Middle frontal gyrus (tissue), 1 donor: Measurements from ENCODE around the gene C19orf81.
"Not testable (repeated sequence)": the region's sequence is repeated elsewhere in the genome, so short reads cannot be mapped to it uniquely, and the experiment has no call there.

Source experiments
- DNase-seq: peaks from one replicate; pipeline ENCODE4 v3.0.0-alpha.2; 2015; ENCODE audit warnings: low spot score; ENCODE audit errors: extremely low spot score

C19orf81 gene

DNA sequence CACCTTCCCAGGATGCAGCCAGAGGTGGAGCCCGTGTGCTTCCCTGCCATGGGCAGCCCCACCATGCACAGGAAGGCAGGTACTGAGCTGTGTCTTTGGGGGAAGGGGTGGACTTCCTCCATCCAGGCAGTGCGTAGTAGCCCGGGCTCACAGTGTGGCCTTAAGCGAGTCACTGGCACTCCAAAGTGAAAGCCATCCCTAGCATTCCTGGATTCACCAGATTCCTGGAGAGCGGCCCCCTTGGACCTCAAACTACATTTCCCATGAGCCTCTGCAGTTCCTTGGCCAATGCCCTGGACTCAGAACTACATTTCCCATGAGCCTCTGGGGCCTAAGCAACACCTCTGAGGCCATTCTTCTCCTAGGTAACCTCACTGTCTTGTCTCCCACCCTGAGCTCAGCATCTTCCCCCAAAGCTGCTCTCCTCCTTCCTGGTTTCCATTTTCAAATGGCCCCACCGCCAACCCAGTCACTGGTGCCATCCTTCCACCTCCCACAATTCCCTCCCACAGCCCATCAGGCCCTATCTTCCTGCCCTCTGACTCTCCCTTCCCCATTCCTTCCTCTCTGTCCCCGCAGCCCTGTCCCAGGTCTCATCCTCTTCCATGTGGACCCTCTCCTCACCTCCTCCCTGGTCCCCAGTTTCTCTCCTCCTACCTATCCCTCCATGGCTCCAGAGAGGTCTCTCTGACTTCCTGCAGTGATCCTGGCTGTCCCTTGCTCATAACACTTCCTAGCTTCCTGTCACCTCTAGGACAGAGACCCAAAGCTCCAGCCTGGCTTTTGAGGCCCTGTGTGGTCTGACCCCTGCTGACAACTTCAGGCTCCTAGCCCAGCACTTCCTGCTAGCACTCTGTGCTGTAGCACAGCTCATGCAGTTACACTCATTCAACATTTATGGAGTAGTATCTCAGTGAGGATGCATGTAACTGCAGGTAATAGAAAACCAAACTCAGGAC, at the start of gene C19orf81:
C19orf81 (plus strand) TSS at position 13 of the 959 bp plus-strand sequence; CDS start at position 13, 0 bp downstream.
- no peak for DNase-seq

DNA sequence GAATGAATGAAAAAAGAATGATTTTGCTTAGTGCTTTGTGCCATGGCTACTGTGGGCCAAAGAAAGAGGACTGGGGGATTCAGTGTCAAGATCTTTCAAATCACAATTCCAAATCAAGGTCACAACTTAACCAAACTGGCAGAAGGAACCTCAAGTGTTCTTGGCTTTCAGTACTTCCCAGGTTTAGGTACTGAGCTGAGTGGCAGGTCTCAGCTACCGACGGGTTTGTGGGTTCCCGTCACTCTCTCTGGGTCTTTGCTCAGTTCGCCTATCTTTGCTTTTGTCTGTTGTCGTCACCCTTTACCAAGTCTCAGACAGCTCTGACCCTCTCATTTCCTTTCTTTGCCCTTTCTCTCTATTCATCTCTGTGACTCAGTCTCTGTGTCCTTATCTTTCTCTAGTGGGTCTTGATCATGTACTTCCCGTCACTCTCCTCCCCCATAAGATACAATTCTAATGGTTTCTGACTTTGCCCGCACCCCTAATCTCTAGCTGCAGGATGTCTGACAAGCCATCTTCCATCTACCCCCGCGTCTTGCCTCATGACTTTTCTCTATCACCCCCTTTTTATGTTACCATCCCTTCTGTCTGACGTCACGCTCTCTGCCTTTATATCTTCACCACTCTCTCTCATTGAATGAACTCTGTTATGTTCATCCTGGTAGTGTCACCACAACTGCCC, 47.7 kb upstream of the C19orf81 start:
- DNase-seq = no peak

DNA sequence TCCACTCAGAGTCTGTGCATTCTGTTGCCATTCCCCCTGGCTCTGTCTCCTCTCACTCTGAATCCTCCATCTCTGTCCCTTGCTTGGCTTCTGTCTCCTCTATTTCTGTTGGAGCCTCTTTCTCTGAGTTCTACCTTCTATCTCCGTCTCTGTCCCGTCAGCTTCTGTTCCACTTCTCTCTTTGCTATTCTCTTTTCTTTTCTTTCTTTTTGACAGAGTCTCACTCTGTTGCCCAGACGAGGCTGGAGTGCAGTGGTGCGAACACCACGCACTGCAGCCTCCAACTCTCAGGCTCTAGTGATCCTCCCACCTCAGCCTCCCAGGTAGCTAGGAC, 47.2 kb upstream of the C19orf81 start:
- no peak for DNase-seq

DNA sequence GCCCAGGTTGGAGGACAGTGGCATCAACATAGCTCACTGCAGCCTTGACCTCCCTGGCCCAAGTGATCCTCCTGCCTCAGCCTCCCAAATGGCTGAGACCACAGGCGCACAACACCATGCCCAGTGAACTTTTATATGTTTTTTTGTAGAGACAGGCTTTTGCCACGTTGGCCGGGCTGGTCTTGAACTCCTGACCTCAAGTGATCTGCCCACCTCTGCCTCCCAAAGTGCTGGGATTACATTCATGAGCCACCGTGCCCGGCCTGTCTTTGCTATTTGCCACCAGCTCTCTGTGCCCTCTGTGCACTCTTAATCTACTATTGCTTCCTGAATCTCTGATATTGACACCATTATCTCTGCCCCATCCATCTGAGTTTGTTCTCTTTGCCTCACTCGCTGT, 46.7 kb upstream of the C19orf81 start:
- DNase-seq = no peak

DNA sequence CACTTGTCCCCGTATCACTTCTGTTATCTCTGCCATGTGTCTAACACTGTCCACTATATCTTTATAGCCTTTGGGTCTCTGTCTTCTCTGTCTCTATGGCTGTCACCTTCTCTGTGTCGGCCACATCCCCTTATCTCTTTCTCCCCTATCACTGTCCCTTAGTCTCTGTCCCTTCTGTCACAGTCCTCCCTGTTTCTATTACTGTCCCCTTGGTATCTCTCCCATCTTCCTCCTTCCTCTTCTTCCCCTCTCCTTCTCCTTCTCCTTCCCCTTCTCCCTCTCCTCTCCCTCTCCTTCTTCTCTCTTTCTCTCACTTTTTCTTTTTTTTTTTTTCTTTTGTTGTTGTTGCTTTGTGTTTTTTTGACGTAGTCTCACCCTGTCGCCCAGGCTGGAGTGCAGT, 46.3 kb upstream of the C19orf81 start:
- DNase-seq = no peak

DNA sequence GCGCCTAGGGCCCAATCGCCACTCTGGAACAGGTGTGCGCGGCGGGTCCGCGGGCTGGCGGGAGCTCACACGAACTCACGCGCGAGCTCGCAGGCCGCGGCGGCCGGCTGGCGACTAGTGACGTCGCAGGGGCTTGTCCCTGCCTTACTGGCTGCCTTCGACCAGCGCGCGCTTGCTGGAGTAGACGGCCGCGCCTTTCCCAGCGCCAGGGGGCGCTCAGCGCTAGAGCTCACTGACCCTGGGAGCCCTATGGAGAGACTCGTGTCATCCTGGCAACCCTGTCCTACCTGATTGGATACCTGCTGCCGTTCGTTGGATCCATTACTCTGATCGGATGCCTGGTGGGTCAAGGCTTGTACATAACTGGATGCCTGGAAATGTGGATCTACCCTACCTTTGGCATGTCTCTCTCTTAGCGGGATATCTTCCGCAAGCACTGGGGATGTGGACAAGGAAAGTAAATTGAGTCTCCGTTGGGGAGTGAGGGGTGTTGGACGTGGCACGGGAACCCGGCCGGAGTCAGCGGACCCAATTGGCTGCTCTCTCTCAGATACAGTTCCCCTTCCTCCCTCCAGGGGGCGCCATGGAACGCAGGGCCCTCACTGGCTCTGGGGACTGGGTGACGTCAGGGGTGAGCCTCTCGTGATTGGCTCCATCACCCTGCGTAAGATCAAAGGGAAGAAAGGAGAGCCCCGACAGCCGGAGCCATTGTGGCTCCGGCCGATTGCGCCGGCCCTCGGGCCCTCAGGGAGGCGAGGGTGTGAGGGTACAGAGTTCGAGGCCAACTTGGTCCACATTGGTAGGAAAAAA, 44.8 kb upstream of the C19orf81 start:
- not testable (repeated sequence) for DNase-seq

DNA sequence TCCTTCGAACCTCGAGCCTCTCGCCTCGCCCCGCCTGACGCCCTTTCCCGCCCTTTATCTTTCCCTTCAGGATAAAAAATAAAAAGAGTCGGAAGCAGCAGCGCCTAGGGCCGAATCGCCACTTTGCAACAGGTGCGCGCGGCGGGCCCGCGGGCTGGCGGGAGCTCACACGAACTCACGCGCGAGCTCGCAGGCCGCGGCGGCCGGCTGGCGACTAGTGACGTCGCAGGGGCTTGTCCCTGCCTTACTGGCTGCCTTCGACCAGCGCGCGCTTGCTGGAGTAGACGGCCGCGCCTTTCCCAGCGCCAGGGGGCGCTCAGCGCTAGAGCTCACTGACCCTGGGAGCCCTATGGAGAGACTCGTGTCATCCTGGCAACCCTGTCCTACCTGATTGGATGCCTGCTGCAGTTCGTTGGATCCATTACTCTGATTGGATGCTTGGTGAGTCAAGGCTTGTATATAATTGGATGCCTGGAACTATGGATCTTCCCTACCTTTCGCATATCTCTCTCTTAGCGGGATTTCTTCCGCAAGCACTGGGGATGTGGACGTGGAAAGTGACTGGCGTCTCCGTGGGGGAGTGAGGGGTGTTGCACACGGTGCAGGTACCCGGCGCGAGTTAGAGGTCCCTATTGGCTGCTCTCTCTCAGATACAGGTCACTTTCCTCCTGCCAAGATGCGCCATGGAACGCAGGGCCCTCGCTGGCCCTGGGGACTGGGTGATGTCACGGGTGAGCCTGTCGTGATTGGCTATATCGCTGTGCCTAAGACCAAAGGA, 43.0 kb upstream of the C19orf81 start:
- not testable (repeated sequence) for DNase-seq

DNA sequence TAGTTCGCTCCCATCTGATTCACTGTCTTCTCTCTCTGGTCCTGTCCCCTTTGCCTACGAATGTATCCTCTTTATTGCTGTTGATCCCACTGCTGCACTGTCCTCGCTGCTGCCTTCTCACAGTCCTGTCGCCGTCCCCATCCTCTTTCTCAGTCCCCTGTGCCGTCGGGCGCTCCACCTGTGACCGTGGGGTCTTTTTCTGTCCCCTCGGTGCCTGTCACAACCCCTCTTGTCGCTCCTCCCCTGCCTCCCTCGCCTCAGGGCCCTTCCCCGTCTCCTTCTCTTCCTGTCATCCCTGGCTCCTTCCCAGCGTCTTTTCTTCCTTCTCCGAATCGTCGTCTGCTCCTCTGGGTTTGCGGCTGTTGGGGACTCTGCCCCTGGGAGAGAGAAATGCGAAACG, 41.9 kb upstream of the C19orf81 start:
- DNase-seq = no peak

DNA sequence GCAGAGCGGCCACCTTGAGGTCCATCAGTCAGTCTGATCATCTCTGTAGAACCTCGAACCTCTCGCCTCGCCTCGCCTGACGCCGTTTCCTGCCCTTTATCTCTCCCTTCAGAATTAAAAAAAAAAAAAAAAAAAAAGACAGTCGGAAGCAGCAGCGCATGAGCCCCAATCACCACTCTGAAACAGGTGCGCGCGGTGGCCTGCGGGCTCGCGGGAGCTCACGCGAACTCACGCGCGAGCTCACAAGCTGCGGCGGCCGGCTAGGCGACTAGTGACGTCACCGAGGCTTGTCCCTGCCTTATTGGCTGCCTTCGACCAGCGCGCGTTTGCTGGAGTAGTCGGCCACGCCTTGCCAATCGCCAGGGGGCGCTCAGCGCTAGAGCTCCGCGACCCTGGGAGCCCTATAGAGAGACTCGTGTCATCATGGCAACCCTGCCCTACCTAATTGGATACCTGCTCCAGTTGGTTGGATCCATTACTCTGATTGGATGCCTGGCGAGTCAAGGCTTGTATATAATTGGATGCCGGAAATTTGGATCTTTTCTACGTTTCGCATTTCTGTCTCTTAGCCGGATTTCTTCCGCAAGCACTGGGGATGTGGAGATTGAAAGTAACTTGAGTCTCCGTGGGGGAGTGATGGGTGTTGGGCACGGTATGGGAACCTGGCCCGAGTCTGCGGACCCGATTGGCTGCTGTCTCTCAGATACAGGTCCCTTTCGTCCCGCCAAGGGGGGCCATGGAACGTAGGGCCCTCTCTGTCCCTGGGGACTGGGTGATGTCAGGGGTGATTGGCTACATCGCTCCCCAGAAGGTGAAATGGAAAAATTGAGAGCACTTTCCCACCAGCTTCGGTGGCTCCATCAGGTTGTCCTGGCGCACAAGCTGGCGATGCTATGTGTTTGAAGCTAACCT, 41.1 kb upstream of the C19orf81 start:
- peak; percentile 95 for DNase-seq

DNA sequence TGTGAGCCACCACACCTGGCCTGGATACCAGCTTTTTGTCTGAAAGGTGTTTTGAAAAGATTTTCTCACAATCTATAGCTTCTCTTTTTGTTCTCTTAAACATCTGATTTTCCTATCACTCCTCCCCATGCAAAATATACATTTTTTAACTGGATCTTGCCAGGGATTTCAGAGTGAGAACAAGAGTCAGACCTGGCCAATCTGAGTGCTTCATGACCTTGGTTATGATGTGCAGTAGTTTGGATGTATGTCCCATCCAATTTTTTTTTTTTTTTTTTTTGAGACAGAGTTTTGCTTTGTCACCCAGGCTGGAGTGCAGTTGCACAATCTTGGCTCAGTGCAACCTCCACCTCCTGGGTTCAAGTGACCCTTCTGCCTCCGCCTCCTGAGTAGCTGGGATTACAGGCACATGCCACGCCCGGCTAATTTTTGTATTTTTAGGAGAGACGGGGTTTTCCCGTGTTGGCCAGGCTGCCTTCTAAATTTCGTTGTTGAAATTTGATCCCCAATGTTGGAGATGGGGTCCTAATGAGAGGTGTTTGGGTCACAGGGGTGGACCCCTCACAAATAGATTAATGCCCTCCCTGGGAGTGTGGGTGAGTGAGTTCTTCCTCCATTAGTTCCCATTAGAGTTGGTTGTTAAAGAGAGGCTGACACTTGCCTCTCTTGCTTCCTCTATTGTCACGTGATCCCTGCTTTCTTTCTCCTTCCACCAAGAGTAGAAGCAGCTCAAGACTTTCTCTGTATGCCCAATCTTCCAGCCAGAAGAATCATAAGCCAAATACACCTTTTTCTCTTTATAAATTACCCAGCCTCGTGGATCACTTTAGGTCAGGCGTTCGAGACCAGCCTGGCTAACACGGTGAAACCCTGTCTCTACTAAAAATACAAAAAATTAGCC, 36.5 kb upstream of the C19orf81 start:
- not testable (repeated sequence) for DNase-seq

DNA sequence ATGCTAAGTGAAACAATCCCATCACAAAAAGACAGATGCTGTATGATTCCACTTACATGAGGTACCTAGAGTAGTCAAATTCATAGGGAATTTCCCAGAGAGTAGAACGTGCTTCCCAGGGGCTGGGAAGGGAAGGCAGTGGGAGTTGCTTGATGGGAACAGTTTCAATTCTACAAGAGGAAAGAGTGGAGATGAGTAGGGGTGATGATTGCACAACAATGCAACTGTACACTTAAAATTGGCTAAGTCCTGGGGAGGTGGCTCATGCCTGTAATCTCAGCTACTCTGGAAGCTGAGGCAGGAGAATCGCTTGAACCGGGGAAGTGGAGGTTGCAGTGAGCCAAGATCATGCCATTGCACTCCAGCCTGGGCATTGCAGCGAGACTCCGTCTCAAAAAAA, 30.9 kb upstream of the C19orf81 start:
- DNase-seq = not testable (repeated sequence)

DNA sequence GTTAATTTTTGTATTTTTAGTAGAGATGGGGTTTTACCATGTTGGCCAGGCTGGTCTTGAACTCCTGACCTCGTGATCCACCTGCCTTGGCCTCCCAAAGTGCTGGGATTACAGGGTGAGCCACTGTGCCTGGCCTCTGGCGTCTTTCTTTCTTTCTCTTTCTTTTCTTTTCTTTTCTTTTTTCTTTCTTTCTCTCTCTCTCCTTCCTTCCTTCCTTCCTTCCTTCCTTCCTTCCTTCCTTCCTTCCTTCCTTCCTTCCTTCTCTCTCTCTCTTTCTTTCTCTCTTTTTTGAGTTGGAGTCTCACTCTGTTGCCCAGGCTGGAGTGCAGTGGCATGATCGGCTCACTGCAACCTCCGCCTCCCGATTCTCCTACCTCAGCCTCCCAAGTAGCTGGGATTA, 30.1 kb upstream of the C19orf81 start:
- not testable (repeated sequence) for DNase-seq

DNA sequence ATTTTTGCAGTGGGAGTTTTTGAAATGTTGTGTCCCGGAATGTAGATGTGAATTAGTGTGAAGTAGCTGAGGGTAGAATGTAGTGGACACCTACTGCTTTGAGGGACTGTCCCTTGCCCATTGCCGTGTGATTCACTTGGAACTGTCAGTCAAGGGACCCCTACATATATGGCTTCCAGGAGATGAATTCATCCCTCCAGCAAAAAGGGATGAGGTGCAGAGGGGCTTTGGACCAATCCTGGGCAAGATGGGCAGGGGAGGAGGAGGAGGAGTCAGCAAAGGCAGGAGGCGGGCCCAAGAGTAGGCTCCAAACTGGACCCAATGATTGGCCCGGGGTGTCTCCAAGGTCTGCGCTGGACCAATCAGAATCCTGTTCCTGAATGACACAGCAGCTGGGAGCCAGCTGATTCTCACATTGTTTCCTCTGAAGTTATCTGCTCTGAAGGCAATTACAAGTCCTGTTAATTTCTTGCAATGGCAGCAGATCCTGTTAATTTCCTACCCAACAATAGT, 28.8 kb upstream of the C19orf81 start:
- not testable (repeated sequence) for DNase-seq

DNA sequence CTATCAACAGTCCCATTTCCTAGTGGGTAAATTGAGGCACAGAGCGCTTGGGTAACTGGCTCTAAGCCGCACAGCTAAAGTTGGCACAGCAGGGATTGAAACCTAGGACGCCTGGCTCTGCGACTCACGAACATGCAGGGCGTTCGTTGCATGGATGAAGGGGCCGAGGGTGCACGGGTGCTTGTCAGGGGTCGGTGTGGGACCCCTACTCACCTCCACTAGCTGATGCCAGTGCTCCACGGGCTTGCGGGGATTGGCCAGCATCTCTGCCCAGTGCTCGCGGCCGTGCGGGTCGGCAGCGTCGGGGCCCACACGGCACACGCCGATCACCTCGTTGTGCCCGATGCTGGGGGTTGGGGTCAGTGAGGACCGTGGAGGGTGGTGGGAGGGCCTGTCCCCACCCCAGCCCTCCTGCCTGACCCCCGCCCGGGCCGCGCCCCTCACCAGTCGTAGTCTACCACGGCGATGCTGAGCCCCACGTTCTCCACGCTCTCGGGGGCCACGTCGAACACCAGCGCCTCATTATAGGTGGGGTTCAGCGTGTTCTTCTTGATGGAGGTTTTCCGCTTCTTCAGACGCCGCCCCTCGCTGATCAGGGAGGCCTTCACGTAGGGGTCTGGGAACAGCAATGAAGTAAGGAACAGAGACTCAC, 24.2 kb upstream of the C19orf81 start:
- no peak for DNase-seq

DNA sequence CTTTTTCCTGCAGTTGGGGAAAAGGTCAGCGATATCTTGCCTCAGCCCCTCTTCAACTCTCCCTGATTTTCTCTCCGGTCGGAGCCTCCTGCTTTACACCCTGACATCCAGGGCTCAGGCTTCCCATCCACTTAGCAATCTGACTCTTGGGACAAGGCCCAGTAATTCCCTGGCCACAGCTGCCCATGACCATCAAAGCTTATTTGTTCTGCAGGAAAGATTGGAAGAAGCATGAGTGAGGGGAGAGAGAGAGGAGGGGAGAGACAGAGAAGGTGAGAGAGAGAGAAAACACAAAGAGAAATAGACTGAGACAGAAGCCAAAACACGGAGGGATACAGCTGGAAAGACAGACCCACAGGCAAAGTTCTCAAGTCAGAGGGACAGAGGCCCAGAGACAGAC, 23.2 kb upstream of the C19orf81 start:
- DNase-seq = no peak

DNA sequence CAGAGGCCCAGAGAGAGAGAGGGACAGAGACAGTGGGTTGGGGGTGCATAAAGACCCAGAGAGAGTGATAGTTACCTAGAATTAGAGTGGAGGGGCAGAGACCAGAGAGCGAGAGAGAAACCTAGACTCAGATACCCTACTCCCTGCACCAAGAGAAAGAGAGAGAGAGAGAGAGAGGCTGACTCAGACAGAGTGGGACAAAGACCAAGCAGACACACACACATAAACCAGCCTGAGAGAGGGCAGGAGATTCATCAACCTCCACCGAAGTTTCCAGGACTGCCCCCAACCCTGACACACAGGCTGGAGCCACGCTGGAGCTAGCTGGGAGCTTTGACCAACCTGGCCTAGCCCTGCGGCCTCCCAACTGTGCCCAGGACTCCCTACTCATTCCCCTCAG, 22.4 kb upstream of the C19orf81 start:
- DNase-seq = no peak

DNA sequence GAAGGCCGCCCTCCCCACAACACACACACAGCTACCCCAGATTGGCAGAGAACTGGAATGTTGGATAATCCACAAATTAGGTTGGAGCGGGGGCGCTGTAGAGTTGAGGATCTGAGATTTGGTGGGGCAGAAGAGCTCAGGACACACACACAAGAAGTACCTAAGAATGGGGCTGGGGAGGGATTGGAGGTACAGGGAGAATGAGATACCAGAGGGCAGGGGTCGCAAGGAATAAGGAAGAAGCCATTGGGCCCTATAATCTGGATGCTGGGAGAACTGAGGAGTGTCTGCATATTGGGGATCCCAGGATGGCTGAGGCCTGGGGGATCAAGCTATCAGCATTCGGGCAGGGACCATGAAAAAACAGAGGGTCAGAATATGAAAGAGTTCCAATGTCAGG, 21.1 kb upstream of the C19orf81 start:
- DNase-seq = no peak

DNA sequence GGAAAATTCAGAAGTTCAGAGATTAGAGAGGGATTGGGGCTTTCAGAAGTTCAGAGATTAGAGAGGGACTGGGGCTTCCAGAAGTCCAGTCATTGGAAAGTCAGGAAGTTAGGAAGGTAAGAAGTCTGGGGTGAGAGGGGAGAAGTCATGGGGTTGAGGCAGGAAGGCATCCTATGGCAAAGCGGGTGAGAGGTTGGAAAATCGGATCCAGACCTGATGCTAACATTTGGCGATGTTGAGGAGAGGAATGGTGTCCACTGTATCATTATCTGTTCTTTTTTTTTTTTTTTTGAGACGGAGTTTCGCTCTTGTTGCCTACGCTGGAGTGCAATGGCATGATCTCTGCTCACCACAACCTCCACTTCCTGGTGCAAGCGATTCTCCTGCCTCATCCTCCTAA, 20.7 kb upstream of the C19orf81 start:
- DNase-seq = no peak
